ENCODE data around the gene UBIAD1.
A peak's percentile ranks its signal among the peaks of the same experiment; 100 is the strongest.

Gene UBIAD1

GRCh38 chr1:11314959-11315358, 42.0 kb downstream of the UBIAD1 start:
- no peak for DNase-seq

GRCh38 chr1:11316701-11317100, 43.7 kb downstream of the UBIAD1 start:
- no peak for DNase-seq

GRCh38 chr1:11318982-11319381, 46.0 kb downstream of the UBIAD1 start:
- DNase-seq, result no peak

- peak in 1 of 2 donors; percentile 29 for DNase-seq
Measured at GRCh38 chr1:11320153-11320936, 47.3 kb downstream of the UBIAD1 start.

GRCh38 chr1:11321656-11322491, 48.9 kb downstream of the UBIAD1 start:
- DNase-seq, result no peak

GRCh38 chr1:11324567-11325165, 51.7 kb downstream of the UBIAD1 start:
- DNase-seq, result no peak

- no peak for DNase-seq
Measured at GRCh38 chr1:11326070-11326469, 53.1 kb downstream of the UBIAD1 start.

- DNase-seq, result no peak
Measured at GRCh38 chr1:11328444-11328843, 55.4 kb downstream of the UBIAD1 start.

GRCh38 chr1:11330411-11330810, 57.4 kb downstream of the UBIAD1 start:
- no peak for DNase-seq

- DNase-seq, result no peak
Measured at GRCh38 chr1:11331036-11331944, 58.3 kb downstream of the UBIAD1 start.

GRCh38 chr1:11331945-11332546, 59.0 kb downstream of the UBIAD1 start:
- no peak for DNase-seq

GRCh38 chr1:11333631-11334030, 60.6 kb downstream of the UBIAD1 start:
- no peak for DNase-seq

- no peak for DNase-seq
Measured at GRCh38 chr1:11334261-11334804, 61.3 kb downstream of the UBIAD1 start.

- no peak for DNase-seq
Measured at GRCh38 chr1:11334821-11335220, 61.8 kb downstream of the UBIAD1 start.

- no peak for DNase-seq
Measured at GRCh38 chr1:11335417-11336056, 62.5 kb downstream of the UBIAD1 start.

- peak; percentile 1 to 32 for DNase-seq
Measured at GRCh38 chr1:11337580-11338073, 64.6 kb downstream of the UBIAD1 start.

Measured in bone marrow (tissue), 2 donors.